H1 (cell line): ENCODE data around the gene CASTOR1. TPM values are rescaled to one million over a fixed set of nuclear protein-coding genes. Genes with fewer than 3 reads are reported as not detected.

Source experiments
- CTCF ChIA-PET: fragments of 300-600 bp; sonication (Branson Sonifier 250); formaldehyde crosslinking; loops from one replicate; lab custom pipeline; 2021; ENCODE audit not compliant: partially characterized antibody; lab: Charles Lee
- POLR2A ChIA-PET: fragments of 300-600 bp; sonication (Branson Sonifier 250); formaldehyde crosslinking; loops from one replicate; lab custom pipeline; 2021; ENCODE audit warnings: inconsistent platforms; ENCODE audit not compliant: partially characterized antibody; lab: Charles Lee
- DNase-seq, 2 experiments: peaks; one replicate each; pipeline versions ENCODE4 v3.0.0 to v3.0.0-alpha.2; 2010 to 2022; ENCODE audit warnings: low spot score in 2 of 2, low read depth in 1 of 2, mixed read lengths in 1 of 2
- FAIRE-seq: peaks from 2 replicates; lab custom pipeline; 2011; peaks lifted over from hg19 to GRCh38; lab: Jason Lieb, UNC
- H2AFZ ChIP-seq: 2 replicates; pipeline ENCODE4 v1.8.1; 2012; ENCODE audit warnings: low read length, inconsistent platforms
- H2AK5ac ChIP-seq: 2 replicates; pipeline ENCODE4 v1.6.1; 2013; ENCODE audit warnings: low read depth, low read length
- H2BK120ac ChIP-seq: replicated peaks from 2 replicates; pipeline ENCODE3; 2013; ENCODE audit warnings: low read depth, low read length, inconsistent platforms
- H2BK12ac ChIP-seq: 2 replicates; pipeline ENCODE4 v1.6.1; 2013; ENCODE audit warnings: low read depth, low read length
- H2BK15ac ChIP-seq: 2 replicates; pipeline ENCODE4 v1.6.1; 2013; ENCODE audit warnings: low read length
- H2BK20ac ChIP-seq: 2 replicates; pipeline ENCODE4 v1.6.1; 2013; ENCODE audit warnings: low read length
- H2BK5ac ChIP-seq: 2 replicates; pipeline ENCODE4 v1.6.1; 2013; ENCODE audit warnings: low read depth, low read length
- H3K14ac ChIP-seq: 2 replicates; pipeline ENCODE4 v1.6.1; 2013; ENCODE audit warnings: inconsistent platforms; ENCODE audit not compliant: insufficient read length
- H3K18ac ChIP-seq: 2 replicates; pipeline ENCODE4 v1.6.1; 2013; ENCODE audit warnings: low read length; ENCODE audit errors: extremely low read depth
- H3K23ac ChIP-seq: 2 replicates; pipeline ENCODE4 v1.6.1; 2013; ENCODE audit warnings: inconsistent platforms; ENCODE audit not compliant: insufficient read length
- H3K23me2 ChIP-seq: 2 replicates; pipeline ENCODE4 v1.6.1; 2013; ENCODE audit warnings: low read depth, low read length
- H3K27ac ChIP-seq: 2 replicates; pipeline ENCODE4 v1.6.1; 2011; ENCODE audit warnings: low read depth, low read length, inconsistent platforms
- H3K27me3 ChIP-seq, 4 experiments: replicated peaks in 1 of 4; 1 replicate in 1 of 4; 2 replicates in 3 of 4; pipeline versions ENCODE4 v1.6.1 to v1.8.1; 2011 to 2013; ENCODE audit warnings: low read length in 3 of 4, mild to moderate bottlenecking in 3 of 4, inconsistent platforms in 2 of 4, mixed read lengths in 2 of 4, moderate library complexity in 1 of 4; ENCODE audit not compliant: control insufficient read depth in 3 of 4, insufficient read depth in 3 of 4; ENCODE audit errors: extremely low read depth in 1 of 4
- H3K36me3 ChIP-seq, 4 experiments: 2 replicates each; pipeline versions ENCODE4 v1.6.1 to v1.8.1; 2011 to 2013; ENCODE audit warnings: mild to moderate bottlenecking in 4 of 4, low read length in 3 of 4, moderate library complexity in 2 of 4, control low read depth in 1 of 4, inconsistent platforms in 1 of 4; ENCODE audit not compliant: insufficient read depth in 4 of 4, control insufficient read depth in 2 of 4
- H3K4ac ChIP-seq: replicated peaks from 2 replicates; pipeline ENCODE3; 2013; ENCODE audit warnings: low read length, low read depth, mixed read lengths, inconsistent platforms; ENCODE audit not compliant: insufficient read length
- H3K4me1 ChIP-seq, 4 experiments: replicated peaks in 1 of 4; 1 replicate in 1 of 4; 2 replicates in 3 of 4; pipeline versions ENCODE4 v1.6.1 to v1.8.1; 2011 to 2013; ENCODE audit warnings: low read length in 3 of 4, inconsistent platforms in 2 of 4, mixed read lengths in 1 of 4; ENCODE audit not compliant: insufficient read depth in 4 of 4, control insufficient read depth in 3 of 4
- H3K4me2 ChIP-seq, 2 experiments: 2 replicates each; pipeline versions ENCODE4 v1.6.1 to v1.8.1; 2011 to 2013; ENCODE audit warnings: low read depth in 2 of 2, low read length in 2 of 2, control low read depth in 1 of 2, inconsistent platforms in 1 of 2, mild to moderate bottlenecking in 1 of 2; ENCODE audit not compliant: insufficient read depth in 1 of 2
- H3K4me3 ChIP-seq, 4 experiments: fragments of 200-600, 300-600 bp in 1 of 4; sonication (generic), shearing (Covaris generic), sonication (Bioruptor Twin) in 1 of 4; 2 replicates each; pipeline versions ENCODE4 v1.5.1 to v1.8.1; 2011 to 2016; ENCODE audit warnings: low read length in 4 of 4, low read depth in 3 of 4, control low read depth in 2 of 4, inconsistent platforms in 2 of 4, mild to moderate bottlenecking in 2 of 4, mixed read lengths in 1 of 4, moderate library complexity in 1 of 4; ENCODE audit not compliant: insufficient read depth in 2 of 4; ENCODE audit errors: extremely low read depth in 1 of 4
- H3K56ac ChIP-seq: replicated peaks from 2 replicates; pipeline ENCODE3; 2013; ENCODE audit warnings: low read depth, mild to moderate bottlenecking, mixed read lengths, low read length, inconsistent platforms; ENCODE audit not compliant: insufficient read length
- H3K79me1 ChIP-seq: 2 replicates; pipeline ENCODE4 v1.6.1; 2013; ENCODE audit warnings: low read depth, low read length, control low read depth
- H3K79me2 ChIP-seq, 2 experiments: 2 replicates each; pipeline versions ENCODE4 v1.6.1 to v1.8.1; 2012 to 2013; ENCODE audit warnings: low read length in 2 of 2, mild to moderate bottlenecking in 2 of 2, inconsistent platforms in 1 of 2; ENCODE audit not compliant: insufficient read depth in 2 of 2, control insufficient read depth in 1 of 2
- H3K9ac ChIP-seq, 4 experiments: replicated peaks in 1 of 4; 1 replicate in 1 of 4; 2 replicates in 3 of 4; pipeline versions ENCODE4 v1.6.1 to v1.8.1; 2011 to 2013; ENCODE audit warnings: low read depth in 3 of 4, low read length in 3 of 4, control low read depth in 2 of 4, mild to moderate bottlenecking in 2 of 4, moderate library complexity in 2 of 4, inconsistent platforms in 1 of 4; ENCODE audit errors: extremely low read depth in 1 of 4
- H3K9me3 ChIP-seq, 2 experiments: 2 replicates each; pipeline versions ENCODE4 v1.6.1 to v1.8.1; 2012 to 2013; ENCODE audit warnings: mild to moderate bottlenecking in 2 of 2, moderate library complexity in 2 of 2, control low read depth in 1 of 2, inconsistent platforms in 1 of 2, low read depth in 1 of 2, low read length in 1 of 2, mixed read lengths in 1 of 2; ENCODE audit not compliant: insufficient read depth in 2 of 2
- H4K20me1 ChIP-seq, 2 experiments: replicated peaks in 1 of 2; 2 replicates each; pipeline versions ENCODE3 to v1.8.1; 2011 to 2013; ENCODE audit warnings: inconsistent platforms in 2 of 2, low read length in 2 of 2, mild to moderate bottlenecking in 1 of 2; ENCODE audit not compliant: insufficient read depth in 2 of 2, control insufficient read depth in 1 of 2
- H4K5ac ChIP-seq: 2 replicates; pipeline ENCODE4 v1.6.1; 2013; ENCODE audit warnings: low read length, low read depth, mixed read lengths, inconsistent platforms; ENCODE audit not compliant: insufficient read length
- H4K8ac ChIP-seq: 2 replicates; pipeline ENCODE4 v1.8.0; 2013; ENCODE audit warnings: mild to moderate bottlenecking, moderate library complexity, low read length, inconsistent platforms; ENCODE audit not compliant: insufficient read depth; ENCODE audit errors: extremely low read depth
- H4K91ac ChIP-seq: replicated peaks from 2 replicates; pipeline ENCODE3; 2013; ENCODE audit warnings: low read length, mixed read lengths, inconsistent platforms; ENCODE audit not compliant: insufficient read length
- CBX8 ChIP-seq: fragments of 300-800, 300-1000 bp; sonication (generic); IDR thresholded peaks from 2 replicates; pipeline ENCODE4 v1.7.1; 2016; ENCODE audit warnings: low read depth, low read length, borderline replicate concordance
- HDAC2 ChIP-seq, 2 experiments: fragments of 300-600 bp in 1 of 2; sonication (generic) in 1 of 2; IDR thresholded peaks; 2 replicates each; pipeline ENCODE4 v1.6.1; 2011 to 2012; ENCODE audit warnings: low read depth in 2 of 2, low read length in 2 of 2, mild to moderate bottlenecking in 2 of 2, moderate library complexity in 2 of 2, borderline replicate concordance in 1 of 2, inconsistent platforms in 1 of 2
- NRF1 ChIP-seq: IDR thresholded peaks from 2 replicates; pipeline ENCODE4 v1.6.1; 2011; ENCODE audit warnings: mild to moderate bottlenecking, low read depth, low read length, improper control_type of control experiment
- PHF8 ChIP-seq: fragments of 200-600 bp; sonication (generic); conservative IDR thresholded peaks from 2 replicates; pipeline ENCODE4 v1.7.1; 2012; ENCODE audit warnings: low read depth, mild to moderate bottlenecking, inconsistent platforms, low read length, moderate library complexity
- POLR2AphosphoS5 ChIP-seq: IDR thresholded peaks from 2 replicates; pipeline ENCODE4 v1.6.1; 2011; ENCODE audit warnings: low read depth, low read length
- RBBP5 ChIP-seq: IDR thresholded peaks from 2 replicates; pipeline ENCODE4 v1.7.1; 2012; ENCODE audit warnings: low read depth, mild to moderate bottlenecking, inconsistent platforms, low read length, moderate library complexity, borderline replicate concordance
- SIX5 ChIP-seq: IDR thresholded peaks from 2 replicates; pipeline ENCODE4 v1.6.1; 2011; ENCODE audit warnings: mild to moderate bottlenecking, low read depth, low read length
- SRF ChIP-seq: IDR thresholded peaks from 2 replicates; pipeline ENCODE4 v1.6.1; 2011; ENCODE audit warnings: mild to moderate bottlenecking, low read depth, low read length, moderate library complexity
- TAF7 ChIP-seq: optimal IDR thresholded peaks from 2 replicates; pipeline ENCODE3; 2011; ENCODE audit warnings: low read depth, mild to moderate bottlenecking, inconsistent platforms, low read length, moderate library complexity, borderline replicate concordance
- TCF12 ChIP-seq: IDR thresholded peaks from 2 replicates; pipeline ENCODE4 v1.6.1; 2011; ENCODE audit warnings: low read depth, mild to moderate bottlenecking, low read length
- WGBS, 2 experiments: shearing (Covaris generic) in 1 of 2; methylation state at CpG; one replicate each; pipeline versions ENCODE4 v1.1.6 to v1.1.7; 2013 to 2015; ENCODE audit warnings: low lambda C conversion rate in 2 of 2, mixed read lengths in 2 of 2, inconsistent platforms in 1 of 2, low coverage in 1 of 2, missing lambda C conversion rate in 1 of 2; ENCODE audit not compliant: insufficient replicate concordance in 2 of 2, insufficient coverage in 1 of 2, insufficient read length in 1 of 2; ENCODE audit errors: extremely low coverage in 1 of 2, missing lambda C conversion rate in 1 of 2; 5-methylcytosine and 5-hydroxymethylcytosine counted together
- polyA plus RNA-seq, 7 experiments: library from polyadenylated mRNA; depleted of rRNA in 3 of 7; stranded (reverse) in 5 of 7; unstranded in 2 of 7; fragments of >200 nt in 5 of 7; fragments of 200-250 nt in 2 of 7; gene quantifications; 1 replicate in 5 of 7; 2 replicates in 1 of 7; 4 replicates in 1 of 7; pipeline versions ENCODE4 v1.2.1 to v1.2.3, GENCODE V29; 2011 to 2013; ENCODE audit warnings: missing spikeins in 2 of 7, mixed read lengths in 2 of 7
- total RNA-seq: library from RNA; stranded (reverse); fragmentation: NEBNext Ultra II Directional; extraction: Animal tissue kit (Norgen Biotek cat#: 25700); gene quantifications from 2 replicates; pipeline ENCODE4 v1.2.1, GENCODE V29; 2021
- TF ChIP-seq, protein P1 (sequence below), 3 experiments: IDR thresholded peaks; 1 replicate in 2 of 3; 2 replicates in 1 of 3; pipeline versions ENCODE4 v1.5.1 to v1.6.1; 2011; ENCODE audit warnings: low read length in 3 of 3, mild to moderate bottlenecking in 3 of 3, inconsistent platforms in 2 of 3, low read depth in 1 of 3, moderate library complexity in 1 of 3; ENCODE audit not compliant: insufficient read depth in 1 of 3; ENCODE audit errors: control extremely low read depth in 1 of 3

The CASTOR1 gene
- total and polyA plus RNA-seq, 2 of the 8 experiments (the other 6 are each of a cell fraction or from before 2014, with no cell fraction given) = 10.3 to 36.0 TPM

GRCh38 chr22:30335236-30335635 is 45.9 kb upstream of the CASTOR1 start:
- DNase-seq = no peak
- TF ChIP-seq RBBP5 (no peak), PHF8 (no peak), CBX8 (no peak), TAF7 (no peak), SRF (no peak), TCF12 (no peak), NRF1 (no peak), HDAC2 (IDR thresholded peaks at IDR 0.05; ENCODE audit: borderline replicate concordance in 1 of 2, low read depth in 2 of 2, low read length in 2 of 2) (no peak), SIX5 (no peak), POLR2AphosphoS5 (no peak)
- TF ChIP-seq, protein P1, sequence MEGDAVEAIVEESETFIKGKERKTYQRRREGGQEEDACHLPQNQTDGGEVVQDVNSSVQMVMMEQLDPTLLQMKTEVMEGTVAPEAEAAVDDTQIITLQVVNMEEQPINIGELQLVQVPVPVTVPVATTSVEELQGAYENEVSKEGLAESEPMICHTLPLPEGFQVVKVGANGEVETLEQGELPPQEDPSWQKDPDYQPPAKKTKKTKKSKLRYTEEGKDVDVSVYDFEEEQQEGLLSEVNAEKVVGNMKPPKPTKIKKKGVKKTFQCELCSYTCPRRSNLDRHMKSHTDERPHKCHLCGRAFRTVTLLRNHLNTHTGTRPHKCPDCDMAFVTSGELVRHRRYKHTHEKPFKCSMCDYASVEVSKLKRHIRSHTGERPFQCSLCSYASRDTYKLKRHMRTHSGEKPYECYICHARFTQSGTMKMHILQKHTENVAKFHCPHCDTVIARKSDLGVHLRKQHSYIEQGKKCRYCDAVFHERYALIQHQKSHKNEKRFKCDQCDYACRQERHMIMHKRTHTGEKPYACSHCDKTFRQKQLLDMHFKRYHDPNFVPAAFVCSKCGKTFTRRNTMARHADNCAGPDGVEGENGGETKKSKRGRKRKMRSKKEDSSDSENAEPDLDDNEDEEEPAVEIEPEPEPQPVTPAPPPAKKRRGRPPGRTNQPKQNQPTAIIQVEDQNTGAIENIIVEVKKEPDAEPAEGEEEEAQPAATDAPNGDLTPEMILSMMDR (IDR thresholded peaks at IDR 0.05; ENCODE audit: control extremely low read depth in 1 of 3, insufficient read depth in 1 of 3, low read depth in 1 of 3, low read length in 3 of 3) = no peak

More at GRCh38 chr22:30335236-30335635, 45.9 kb upstream of the CASTOR1 start:
- POLR2A ChIA-PET = interaction anchor here (1.0 to 1.5 kb wide), 2 partner anchors 8 to 50 kb away, joined by 3 to 4 read pairs; partner anchors contain the start of gene TBC1D10A
- no peaks in the 10 kb centered on the region; the same call in 1 of the 2 replicates for H3K79me1 ChIP-seq
- H3K56ac ChIP-seq = no peak overlapping the region
- no peaks in the 10 kb centered on the region for H3K9me3 ChIP-seq
- WGBS, 2 experiments = 81% methylated on average over 1 of the region's 1 CpG; no CpG with 5 or more reads in 1 of the 2 experiments
- H3K9ac ChIP-seq = no peak overlapping the region
- H3K23ac ChIP-seq = no peak overlapping the region
- no peak overlapping the region for H4K5ac ChIP-seq
- H3K27ac ChIP-seq = no peak overlapping the region
- no peak overlapping the region for H2BK120ac ChIP-seq
- no peak overlapping the region for H3K4me3 ChIP-seq
- H2AFZ ChIP-seq = no peak overlapping the region
- H3K23me2 ChIP-seq = no peaks in the 10 kb centered on the region
- H4K91ac ChIP-seq = no peak overlapping the region
- CTCF ChIA-PET = interaction anchor here (1.6 to 1.7 kb wide), 2 partner anchors 47 to 96 kb away, joined by 6 to 8 read pairs; no protein-coding TSS in a partner anchor
- H3K36me3 ChIP-seq = peaks cover 42 to 87% (median 74%) of the 10 kb centered on the region in 4 experiments
- no peaks in the 10 kb centered on the region for H3K4me1 ChIP-seq
- no peak for FAIRE-seq
- no peak overlapping the region for H2BK20ac ChIP-seq
- no peaks in the 10 kb centered on the region for H3K79me2 ChIP-seq
- no peak overlapping the region for H2BK5ac ChIP-seq
- peaks cover 0 to 10% of the 10 kb centered on the region in 2 experiments for H4K20me1 ChIP-seq
- no peak overlapping the region for H3K4ac ChIP-seq
- no peak overlapping the region for H2BK15ac ChIP-seq
- no peak overlapping the region for H2BK12ac ChIP-seq
- no peak overlapping the region for H3K4me2 ChIP-seq
- no peak overlapping the region for H3K14ac ChIP-seq
- H4K8ac ChIP-seq = no peak overlapping the region
- H3K18ac ChIP-seq = no peak overlapping the region
- H3K27me3 ChIP-seq = no peaks in the 10 kb centered on the region
- no peak overlapping the region for H2AK5ac ChIP-seq
